OCI-LY7 (cell line): ENCODE data around the gene TRABD2B. TPM values are rescaled to one million over a fixed set of nuclear protein-coding genes. Genes with fewer than 3 reads are reported as not detected.

ENCODE experiments used
- BruUV-seq: library from RNA; stranded (reverse); fragments of 400-500 nt; replicated peaks from 2 replicates; lab custom pipeline; 2021; lab: Mats Ljungman, UMichigan
- CTCF ChIA-PET: fragments of 300-600 bp; sonication (Branson Sonifier 250); formaldehyde crosslinking; loops from one replicate; lab custom pipeline; 2022; ENCODE audit warnings: antibody characterized with exemption; ENCODE audit not compliant: unreplicated experiment; lab: Charles Lee
- POLR2A ChIA-PET: fragments of 300-600 bp; sonication (Branson Sonifier 250); formaldehyde crosslinking; loops from one replicate; lab custom pipeline; 2022; ENCODE audit warnings: antibody characterized with exemption; lab: Charles Lee
- DNase-seq: peaks from one replicate; pipeline ENCODE4 v3.0.0-alpha.2; 2015; ENCODE audit warnings: low spot score
- H2AFZ ChIP-seq: fragments of 200-600 bp; sonication (generic), shearing (Covaris generic); 2 replicates; pipeline ENCODE4 v1.6.1; 2014; ENCODE audit warnings: mild to moderate bottlenecking, antibody characterized with exemption, low read length, moderate library complexity
- H3K27ac ChIP-seq: fragments of 200-600 bp; sonication (generic); 2 replicates; pipeline ENCODE4 v1.5.1; 2014; ENCODE audit warnings: mixed run types, low read depth, mild to moderate bottlenecking, moderate library complexity, low read length, inconsistent platforms; ENCODE audit not compliant: poor library complexity, severe bottlenecking
- H3K36me3 ChIP-seq: fragments of 200-600 bp; sonication (generic); 2 replicates; pipeline ENCODE4 v1.6.1; 2014; ENCODE audit warnings: mild to moderate bottlenecking, antibody characterized with exemption, low read length, moderate library complexity, mixed read lengths; ENCODE audit not compliant: insufficient read depth
- H3K4me1 ChIP-seq: fragments of 200-600 bp; sonication (generic); 2 replicates; pipeline ENCODE4 v1.5.1; 2014; ENCODE audit warnings: mild to moderate bottlenecking, low read length; ENCODE audit not compliant: insufficient read depth, poor library complexity, severe bottlenecking
- H3K4me2 ChIP-seq: fragments of 200-600 bp; sonication (generic); 2 replicates; pipeline ENCODE4 v1.6.1; 2014; ENCODE audit warnings: mild to moderate bottlenecking, low read length
- H3K4me3 ChIP-seq: fragments of 200-600 bp; sonication (generic); 2 replicates; pipeline ENCODE4 v1.5.1; 2014; ENCODE audit warnings: mild to moderate bottlenecking, low read depth, low read length; ENCODE audit not compliant: poor library complexity, severe bottlenecking
- H3K79me2 ChIP-seq: fragments of 200-600 bp; sonication (generic); 2 replicates; pipeline ENCODE4 v1.6.1; 2016; ENCODE audit warnings: low read depth, mild to moderate bottlenecking, low read length, moderate library complexity, mixed read lengths; ENCODE audit not compliant: insufficient read depth
- H3K9me2 ChIP-seq: fragments of 200-600 bp; sonication (generic); 2 replicates; pipeline ENCODE4 v1.6.1; 2016; ENCODE audit warnings: mild to moderate bottlenecking, low read length, mixed read lengths; ENCODE audit not compliant: insufficient read depth
- H3K9me3 ChIP-seq: fragments of 200-600 bp; sonication (generic); 2 replicates; pipeline ENCODE4 v1.6.1; 2014; ENCODE audit warnings: mild to moderate bottlenecking, mixed run types, low read length, mixed read lengths
- H4K20me1 ChIP-seq: fragments of 200-600 bp; sonication (generic); 2 replicates; pipeline ENCODE4 v1.6.1; 2014; ENCODE audit warnings: mild to moderate bottlenecking, antibody characterized with exemption, low read length, moderate library complexity, mixed read lengths; ENCODE audit not compliant: insufficient read depth
- CTCF ChIP-seq: fragments of 200-600 bp; sonication (generic); conservative IDR thresholded peaks from 2 replicates; pipeline ENCODE4 v1.5.1; 2014; ENCODE audit warnings: mild to moderate bottlenecking, antibody characterized with exemption, low read length, moderate library complexity, mixed read lengths
- EZH2phosphoT487 ChIP-seq: fragments of 200-600 bp; sonication (generic); IDR thresholded peaks from 2 replicates; pipeline ENCODE4 v1.6.1; 2018; ENCODE audit warnings: low read depth, borderline replicate concordance, mild to moderate bottlenecking, mixed run types, antibody characterized with exemption, low read length, moderate library complexity, mixed read lengths
- intact Hi-C: fragments of 100-400 bp; cut with micrococcal nuclease; formaldehyde crosslinking; loops from one replicate; pipeline ENCODE4 v1.10.0; 2022; ENCODE audit not compliant: unreplicated experiment
- total RNA-seq, 2 experiments: library from RNA; depleted of rRNA in 1 of 2; stranded (reverse); fragments of >200 nt in 1 of 2; shearing (Covaris generic) in 1 of 2; gene quantifications; 2 replicates each; pipeline ENCODE4 v1.2.3, GENCODE V29; 2014 to 2022

Gene TRABD2B
- total RNA-seq, 2 experiments from 2014 or later = not detected

DNA sequence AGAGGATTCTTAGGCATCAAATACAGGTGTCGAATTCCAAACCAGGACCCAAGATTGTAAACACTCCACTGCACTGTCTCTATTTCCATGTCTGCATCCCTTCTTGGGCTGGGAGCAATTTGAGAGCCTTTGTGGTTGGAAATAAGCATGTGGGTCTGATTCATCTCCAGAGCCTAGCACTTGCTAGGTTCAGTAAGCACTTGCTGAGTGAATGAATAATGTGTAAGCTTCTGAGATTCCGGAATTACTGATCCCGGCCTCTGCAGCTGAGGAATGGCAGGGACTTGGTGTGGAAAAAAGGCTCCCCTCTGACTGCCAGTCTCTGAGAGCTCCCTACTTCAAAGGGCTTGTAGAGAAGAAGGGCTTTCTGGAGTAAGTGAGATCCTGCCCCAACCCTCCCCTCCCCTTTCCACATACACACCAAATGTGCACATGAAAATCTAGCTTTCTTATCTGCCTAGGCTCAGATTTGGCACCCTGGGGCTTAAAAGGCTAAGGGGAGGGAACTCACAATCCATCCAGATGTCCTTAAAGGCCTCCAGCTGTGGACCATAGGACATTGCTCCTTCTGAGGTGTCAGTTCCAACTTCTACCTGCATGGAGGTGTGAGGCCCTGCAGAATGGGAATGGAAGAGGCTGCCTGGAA is 39.6 kb upstream of the TRABD2B start:
- no peaks in the 10 kb centered on the region for H4K20me1 ChIP-seq
- intact Hi-C loops = no loop called here
- no peaks in the 10 kb centered on the region for H3K79me2 ChIP-seq
- H3K4me1 ChIP-seq = no peaks in the 10 kb centered on the region
- no peak for DNase-seq
- H3K36me3 ChIP-seq = no peaks in the 10 kb centered on the region
- H3K9me3 ChIP-seq = no peaks in the 10 kb centered on the region
- no peak overlapping the region for H3K4me3 ChIP-seq
- TF ChIP-seq EZH2phosphoT487 = no peak
- no peak for TF ChIP-seq CTCF
- ChIA-PET POLR2A (no interaction called here), CTCF (interaction anchor here (0.6 kb wide), 1 partner anchor 106 kb away, joined by 12 read pairs; no protein-coding TSS in a partner anchor)
- BruUV-seq = no TSS peak
- H3K4me2 ChIP-seq = no peak overlapping the region
- no peak overlapping the region for H2AFZ ChIP-seq
- no peaks in the 10 kb centered on the region for H3K9me2 ChIP-seq
- H3K27ac ChIP-seq = no peak overlapping the region

GRCh38 chr1:48035371-48036141 is 38.4 kb upstream of the TRABD2B start:
- ChIA-PET CTCF (no interaction called here), POLR2A (interaction anchor here (0.7 kb wide), 1 partner anchor 89 kb away, joined by 3 read pairs; no protein-coding TSS in a partner anchor)
- Histone ChIP-seq H4K20me1 (no peaks in the 10 kb centered on the region), H3K4me3 (no peak overlapping the region), H3K27ac (no peak overlapping the region), H3K4me1 (no peaks in the 10 kb centered on the region), H3K4me2 (no peak overlapping the region), H3K79me2 (no peaks in the 10 kb centered on the region), H3K9me3 (no peaks in the 10 kb centered on the region), H3K9me2 (no peaks in the 10 kb centered on the region), H3K36me3 (no peaks in the 10 kb centered on the region), H2AFZ (no peak overlapping the region)
- TF ChIP-seq CTCF (no peak), EZH2phosphoT487 (no peak)
- DNase-seq = no peak
- intact Hi-C loops = no loop called here
- BruUV-seq = no TSS peak
